NCI-H2196 treated with DMSO at 0.1 percent for 48 hours (cell line): Measurements from ENCODE around the gene WDR82.

ENCODE experiments used
- DNase-seq: peaks from one replicate; lab custom pipeline; 2025; ENCODE audit not compliant: unreplicated experiment; lab: John Stamatoyannopoulos, UW

WDR82 gene

DNA sequence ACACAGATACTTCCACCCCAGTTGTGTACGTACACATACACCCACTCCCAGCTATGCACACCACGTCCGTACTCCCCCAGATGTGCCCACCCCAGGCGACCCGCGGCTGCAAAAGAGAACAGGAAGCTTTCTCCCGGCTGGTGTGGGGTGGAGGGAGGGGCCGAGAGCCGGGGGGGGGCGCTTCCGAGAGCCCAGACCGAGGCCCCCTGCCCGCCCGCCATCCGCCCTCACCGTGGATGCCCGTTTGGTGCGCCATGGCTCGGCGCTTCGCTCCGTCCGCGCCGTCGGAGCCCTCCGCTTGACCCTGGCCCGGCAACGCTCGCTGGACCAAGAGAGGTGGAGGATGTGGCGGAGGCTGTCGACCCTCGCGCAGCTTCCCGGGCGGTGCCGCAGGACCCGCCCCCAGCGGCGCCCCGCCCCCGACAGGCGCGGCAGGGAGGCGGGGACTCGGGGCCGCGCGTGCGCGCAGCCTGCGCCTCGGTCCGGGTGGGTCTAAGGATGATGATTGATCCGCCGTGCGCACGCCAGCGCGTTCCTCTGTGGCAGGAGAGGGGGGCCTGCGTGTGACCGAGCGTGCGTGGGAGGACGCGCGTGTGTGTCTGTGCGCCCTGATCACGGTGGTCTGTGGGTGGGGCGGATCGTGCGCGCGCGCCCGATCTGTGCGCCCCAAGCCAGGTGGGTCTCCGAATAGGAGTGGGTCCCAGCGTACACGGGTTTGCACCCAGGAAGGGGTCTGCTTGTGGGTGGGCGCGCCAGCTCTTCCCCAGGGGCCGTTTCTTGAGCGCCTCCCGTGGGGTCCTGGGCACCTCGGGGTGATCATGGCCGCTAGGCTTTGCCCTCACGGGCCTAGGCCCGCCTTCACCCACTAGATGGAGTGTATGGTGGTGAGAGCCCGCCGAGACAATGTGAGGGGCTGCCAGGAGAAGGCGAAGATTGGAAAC is 39.4 kb downstream of the WDR82 start, which contains the start of gene TWF2:
Gene TWF2, minus strand, starts transcription at position 398 of the 941 bp plus-strand sequence. Its CDS starts 142 bp downstream, at position 256.
- DNase-seq = no peak

DNA sequence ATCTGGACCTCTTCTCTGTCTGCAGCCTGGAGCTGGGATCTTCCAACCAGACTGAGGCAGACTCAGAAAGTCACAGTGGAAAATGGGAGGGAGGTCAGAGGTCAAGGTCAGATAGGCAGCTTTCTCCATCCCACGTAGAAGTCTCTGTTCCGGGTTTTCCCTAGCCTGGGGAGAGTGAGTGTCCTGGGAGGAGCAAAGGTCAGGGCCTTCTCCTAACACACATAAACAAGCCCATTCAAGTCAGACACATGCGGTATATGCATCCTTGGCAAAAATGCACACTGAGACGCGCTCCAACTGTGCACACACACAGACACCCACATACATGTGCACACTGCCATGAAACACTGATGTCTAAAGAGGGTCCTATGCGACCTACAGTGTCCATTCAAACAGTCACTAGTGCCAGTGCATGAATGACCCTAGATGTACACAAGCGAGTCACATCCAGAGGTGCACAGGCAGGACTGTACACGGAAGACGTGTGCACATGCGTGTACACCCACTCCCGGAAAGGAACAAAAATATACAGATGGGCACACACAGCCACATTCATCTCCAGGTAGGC is 40.2 kb downstream of the WDR82 start:
- DNase-seq = no peak

DNA sequence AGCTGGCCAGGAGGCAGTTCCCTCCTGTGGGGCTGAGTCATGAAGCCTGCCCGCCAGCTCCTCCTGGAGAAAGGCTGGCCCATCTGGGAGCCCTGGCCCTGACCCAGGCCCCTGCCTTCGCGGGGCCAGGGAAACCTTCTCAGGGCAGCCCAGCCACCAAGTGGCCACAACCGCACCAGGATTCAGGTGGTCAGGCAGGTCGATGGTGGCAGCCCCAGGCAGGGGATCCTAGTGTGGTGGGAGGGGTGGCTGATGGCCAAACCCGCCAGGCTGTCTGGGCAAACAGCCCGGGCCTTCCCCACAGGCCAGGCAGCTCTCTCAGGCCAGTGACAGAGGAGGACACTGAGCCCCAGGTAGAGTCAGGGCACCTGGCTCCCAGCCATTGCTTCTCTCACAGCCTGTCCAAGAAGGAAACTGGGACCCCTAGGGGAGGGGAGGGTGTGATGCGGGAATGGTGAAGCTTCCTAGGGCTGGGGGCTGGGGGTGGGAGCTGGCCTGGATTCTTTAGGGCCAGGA is 40.7 kb downstream of the WDR82 start:
- DNase-seq = peak; percentile 72

DNA sequence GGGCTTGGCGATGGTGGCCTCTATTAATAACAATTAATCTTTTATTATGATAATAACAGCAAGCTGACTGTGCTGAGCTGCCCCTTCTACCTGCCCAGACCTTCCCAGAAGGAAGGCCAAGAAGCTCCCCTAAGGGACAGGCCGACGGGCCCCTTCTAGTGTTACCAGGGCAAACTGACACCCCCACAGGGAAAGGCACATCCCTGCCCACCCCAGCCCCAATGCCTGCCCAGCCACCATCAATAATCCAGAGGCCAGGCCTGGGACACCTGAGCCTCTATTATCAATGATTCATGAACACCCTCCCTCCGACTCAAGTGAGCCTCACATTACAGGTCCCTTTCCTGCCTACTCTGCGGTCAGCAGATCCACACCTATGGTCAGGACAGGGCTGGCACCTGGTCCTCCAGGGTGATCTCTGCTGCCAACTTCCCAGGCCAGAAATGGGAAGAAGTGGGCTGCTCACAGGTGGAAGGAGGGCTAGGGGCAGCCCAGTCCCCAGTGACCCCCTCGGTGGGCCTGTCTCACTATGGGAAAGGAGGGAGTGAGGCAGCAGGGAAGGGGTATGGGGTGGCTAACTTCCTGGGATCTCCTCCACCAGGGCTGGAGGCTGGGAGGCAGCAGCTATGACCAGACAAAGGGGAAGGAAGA is 41.3 kb downstream of the WDR82 start:
- no peak for DNase-seq

DNA sequence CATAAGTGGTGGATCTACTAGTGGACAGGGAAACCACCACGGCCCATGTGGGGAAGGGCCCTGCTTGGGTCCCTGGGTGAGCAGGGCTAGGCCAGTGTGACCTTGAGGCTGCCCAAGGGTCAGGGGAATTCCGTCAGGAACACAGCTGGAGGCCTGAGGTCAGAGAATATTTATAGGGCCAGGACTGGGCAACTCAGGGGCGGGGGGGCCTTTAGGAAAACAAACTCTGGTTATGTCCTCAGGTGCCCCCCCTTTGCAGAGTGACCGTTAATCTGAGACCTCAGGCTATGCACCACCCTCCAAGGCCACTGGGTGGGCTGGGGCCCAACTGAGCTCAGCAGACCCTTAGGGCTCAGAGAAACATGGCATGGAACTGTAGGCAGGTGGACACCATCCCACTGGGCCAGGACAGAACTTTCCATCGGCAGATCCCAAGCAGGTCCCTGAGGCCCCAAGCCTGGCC is 42.0 kb downstream of the WDR82 start:
- DNase-seq = no peak

DNA sequence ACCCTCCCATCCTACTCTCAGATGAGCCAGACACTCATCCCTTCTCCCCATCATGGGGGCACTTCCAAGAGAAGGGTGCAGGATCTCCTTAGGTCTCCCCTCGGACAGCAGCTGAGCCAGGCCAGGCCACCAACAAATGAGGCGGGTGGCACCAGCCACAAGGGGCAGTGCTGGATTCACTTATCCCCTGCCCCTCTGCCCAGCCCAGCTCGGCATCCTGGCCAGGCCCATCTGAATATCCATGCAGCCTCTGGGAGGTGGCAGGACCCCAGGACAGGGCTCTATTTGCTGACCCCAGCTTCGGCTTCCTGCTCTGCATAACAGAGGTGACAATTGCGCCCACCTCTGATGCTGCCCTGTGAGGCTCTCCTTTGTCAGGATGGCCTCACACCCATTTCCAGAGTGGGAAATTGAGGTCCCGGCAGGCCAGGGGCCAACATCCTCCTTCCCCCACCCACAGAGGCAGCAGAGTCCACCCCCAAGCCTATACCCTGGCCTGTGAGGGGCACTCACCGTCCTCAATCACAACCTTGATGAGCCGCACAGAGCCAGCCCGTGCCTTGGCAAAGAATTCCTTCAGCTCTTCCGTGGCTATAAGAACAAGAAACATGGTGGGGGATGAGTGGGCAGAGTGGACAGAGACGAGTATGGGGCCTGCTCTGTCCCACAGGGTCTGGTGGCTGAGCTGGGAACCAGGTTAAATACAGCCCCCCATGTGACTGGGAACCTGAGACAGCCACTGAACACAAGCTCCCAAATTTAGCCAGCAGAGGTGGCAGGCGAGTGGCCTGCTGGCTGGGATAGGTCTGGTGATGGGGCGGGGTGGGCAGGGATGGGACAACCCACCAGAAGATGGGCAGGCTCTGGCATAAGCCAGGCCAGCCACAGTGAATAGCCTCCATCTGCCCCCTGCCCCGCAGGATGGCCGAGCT is 43.7 kb downstream of the WDR82 start:
- DNase-seq = no peak

DNA sequence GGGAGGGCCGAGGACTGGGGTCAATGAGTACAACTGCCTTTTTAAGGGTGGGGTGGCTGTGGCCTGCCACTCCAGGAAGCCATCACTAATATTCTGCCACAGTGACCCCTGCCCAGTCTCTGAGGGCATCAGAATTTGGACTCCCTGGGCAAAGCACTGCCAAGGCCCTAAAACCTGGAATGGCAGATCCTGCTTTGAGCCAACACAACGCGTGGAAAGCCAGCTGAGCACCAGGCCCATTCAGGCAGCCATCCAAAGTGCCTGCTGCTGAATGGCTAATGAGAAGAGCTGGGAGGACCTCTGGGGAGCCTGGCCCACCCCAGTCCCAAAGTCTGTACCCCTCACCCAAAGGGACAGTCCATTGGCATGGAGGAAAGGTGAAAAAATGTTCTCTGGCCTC is 44.5 kb downstream of the WDR82 start:
- no peak for DNase-seq

DNA sequence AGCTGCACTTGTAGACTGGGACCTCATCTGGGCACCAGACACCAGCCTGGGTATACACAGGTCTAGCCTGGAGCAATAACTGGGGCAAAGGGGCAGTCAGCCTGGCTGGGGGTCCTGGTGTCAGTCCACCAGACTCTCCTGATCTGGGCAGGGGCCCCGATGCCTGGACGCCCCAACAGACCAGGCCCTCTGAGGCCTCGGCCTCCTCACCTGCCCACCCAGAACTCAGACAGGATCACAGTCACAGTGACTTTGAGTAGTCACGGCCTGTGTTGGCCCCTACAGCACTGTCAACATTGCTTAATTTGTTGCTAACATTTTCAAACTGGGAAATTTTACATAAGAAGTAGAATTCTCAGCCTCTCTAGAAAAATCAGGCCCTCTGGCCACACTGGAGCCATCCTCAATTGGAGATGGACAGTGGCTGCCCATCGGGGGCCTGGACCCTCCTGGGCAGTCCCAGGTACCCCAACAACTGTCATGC is 45.3 kb downstream of the WDR82 start:
- DNase-seq = no peak

DNA sequence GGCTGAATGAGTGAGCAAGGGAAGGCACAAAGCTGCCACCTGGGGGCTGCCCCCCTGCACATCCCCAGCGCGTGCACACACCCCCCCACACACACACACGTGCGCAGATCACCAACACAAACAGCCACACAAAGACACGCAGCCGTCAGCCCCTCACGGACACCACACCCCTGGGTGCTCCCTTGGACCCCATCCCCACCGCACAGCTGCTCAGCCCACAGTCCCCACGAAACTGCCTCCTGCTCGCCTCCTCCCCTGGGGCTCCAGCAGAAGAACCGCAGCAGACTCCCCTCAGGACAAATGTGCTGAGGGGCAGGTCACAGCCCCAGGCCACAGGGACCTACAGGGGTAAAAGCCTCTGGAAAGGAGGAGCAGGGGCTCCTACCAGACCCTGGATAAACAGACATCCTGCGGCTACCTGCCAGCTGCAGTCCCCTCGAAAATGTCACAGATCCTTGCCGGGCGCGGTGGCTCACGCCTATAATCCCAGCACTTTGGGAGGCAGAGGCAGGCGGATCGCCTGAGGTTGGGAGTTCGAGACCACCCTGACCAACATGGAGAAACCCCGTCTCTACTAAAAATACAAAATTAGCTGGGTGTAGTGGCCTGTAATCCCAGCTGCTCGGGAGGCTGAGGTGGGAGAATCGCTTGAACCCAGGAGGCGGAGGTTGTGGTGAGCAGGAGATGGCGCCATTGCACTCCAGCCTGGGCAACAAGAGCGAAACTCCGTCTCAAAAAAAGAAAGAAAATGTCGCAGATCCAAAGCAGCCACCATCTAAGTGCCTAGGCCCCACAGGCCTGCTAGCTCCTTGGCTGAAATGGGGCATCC is 46.0 kb downstream of the WDR82 start:
- no peak for DNase-seq

DNA sequence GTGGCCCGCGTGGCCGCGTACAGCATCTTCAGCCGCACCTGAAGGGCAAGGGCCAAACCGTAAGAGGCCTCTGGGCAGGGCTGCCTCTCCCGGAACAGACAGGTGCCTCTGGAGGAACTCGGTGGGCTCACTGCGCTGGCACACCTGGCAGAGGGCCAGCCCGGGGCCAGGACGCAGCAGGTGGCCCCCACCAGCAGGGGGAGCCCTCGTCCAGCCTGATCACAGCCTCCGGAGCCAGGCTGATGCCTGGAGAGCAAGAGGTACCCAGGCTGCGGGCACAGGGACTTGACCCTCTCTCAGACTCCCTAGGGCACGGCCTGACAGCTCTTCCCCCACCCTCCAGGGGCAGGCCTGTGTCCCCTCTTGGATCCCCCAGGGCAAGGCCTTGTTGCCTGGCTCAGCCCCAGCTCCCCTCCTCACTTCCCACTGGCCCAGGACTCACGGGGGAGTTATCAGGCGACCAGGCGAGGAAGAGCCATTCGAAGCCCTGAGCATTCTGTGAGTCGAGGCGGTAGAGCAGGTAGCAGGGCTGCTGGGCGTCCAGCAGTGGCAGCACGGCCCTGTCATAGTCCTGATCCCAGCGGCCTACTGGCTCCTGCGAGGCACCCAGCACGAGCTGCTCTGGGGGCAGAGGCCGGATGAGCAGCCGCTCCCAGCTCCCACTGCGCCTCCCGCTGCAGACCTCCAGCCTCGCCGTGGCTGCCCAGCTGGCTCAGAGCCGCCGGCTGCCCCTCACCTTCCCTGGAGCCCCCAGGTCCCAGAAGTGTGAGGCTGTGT is 46.8 kb downstream of the WDR82 start:
- no peak for DNase-seq

DNA sequence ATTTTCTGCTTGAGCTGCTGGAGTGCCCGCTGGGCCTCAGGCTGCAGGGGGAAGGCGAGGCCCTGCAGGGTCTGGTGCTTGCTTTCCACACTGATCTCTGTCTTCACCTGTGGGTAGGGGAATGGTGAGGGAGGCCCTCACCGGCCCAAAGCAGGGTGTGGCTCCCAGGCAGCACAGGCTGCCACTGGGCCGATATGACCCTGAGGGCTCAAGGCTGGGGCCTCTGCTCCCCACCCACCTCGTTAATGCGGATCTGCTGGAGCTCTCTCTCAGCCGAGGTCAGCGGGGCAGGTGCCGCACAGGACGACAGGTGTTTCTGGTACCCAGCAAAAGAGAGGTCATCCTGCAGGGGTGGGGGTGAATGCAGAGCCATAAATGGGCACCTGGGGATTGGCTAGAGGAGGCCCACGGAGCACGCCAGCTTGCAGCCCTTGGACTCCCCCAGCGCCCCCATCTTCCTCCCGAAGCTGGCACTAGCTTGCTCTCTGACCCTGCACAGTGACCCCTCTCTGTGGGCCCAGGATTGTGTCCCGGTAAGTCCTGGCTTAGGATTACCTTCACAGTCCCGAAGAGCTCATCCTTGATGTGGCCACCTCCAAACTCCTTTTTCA is 47.5 kb downstream of the WDR82 start:
- DNase-seq = no peak

DNA sequence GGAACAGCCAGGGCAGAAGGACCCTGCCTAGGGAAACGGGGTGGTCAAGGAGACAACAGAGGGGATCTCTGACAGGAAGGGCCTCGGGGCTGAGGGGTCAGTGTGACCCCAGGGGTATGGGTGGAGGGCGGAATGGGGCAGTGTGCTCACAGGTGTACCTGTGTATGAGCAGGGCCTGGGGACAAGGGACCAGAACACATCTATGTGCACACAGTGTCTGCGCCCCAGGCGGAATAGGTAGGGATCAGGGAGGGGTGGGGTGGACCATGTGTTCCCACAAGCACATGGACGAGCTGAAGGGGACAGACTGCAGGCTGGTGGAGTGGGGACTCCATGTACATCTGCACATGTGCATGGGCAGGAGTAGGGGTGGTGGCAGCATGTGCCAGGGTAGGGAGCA is 48.0 kb downstream of the WDR82 start:
- DNase-seq = no peak

DNA sequence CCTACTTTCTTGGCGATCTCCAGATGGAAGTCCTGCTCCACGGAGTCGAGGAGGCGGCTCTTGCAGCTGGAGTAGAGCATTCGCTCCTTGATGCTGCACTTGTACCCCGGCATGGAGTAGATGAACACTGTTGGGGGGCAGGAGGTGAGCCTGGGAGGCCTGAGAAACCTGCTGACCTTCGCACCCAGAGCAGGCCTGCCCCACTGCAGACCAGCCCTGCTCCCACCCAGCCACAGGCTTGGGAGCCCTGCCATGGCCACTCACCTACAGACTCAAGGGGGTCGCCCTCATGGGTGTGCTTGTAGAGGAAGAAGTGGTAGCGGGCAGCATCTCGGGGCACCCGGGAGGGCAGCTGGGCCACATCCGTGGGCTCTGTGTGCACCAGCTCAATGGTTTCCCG is 48.8 kb downstream of the WDR82 start:
- no peak for DNase-seq

DNA sequence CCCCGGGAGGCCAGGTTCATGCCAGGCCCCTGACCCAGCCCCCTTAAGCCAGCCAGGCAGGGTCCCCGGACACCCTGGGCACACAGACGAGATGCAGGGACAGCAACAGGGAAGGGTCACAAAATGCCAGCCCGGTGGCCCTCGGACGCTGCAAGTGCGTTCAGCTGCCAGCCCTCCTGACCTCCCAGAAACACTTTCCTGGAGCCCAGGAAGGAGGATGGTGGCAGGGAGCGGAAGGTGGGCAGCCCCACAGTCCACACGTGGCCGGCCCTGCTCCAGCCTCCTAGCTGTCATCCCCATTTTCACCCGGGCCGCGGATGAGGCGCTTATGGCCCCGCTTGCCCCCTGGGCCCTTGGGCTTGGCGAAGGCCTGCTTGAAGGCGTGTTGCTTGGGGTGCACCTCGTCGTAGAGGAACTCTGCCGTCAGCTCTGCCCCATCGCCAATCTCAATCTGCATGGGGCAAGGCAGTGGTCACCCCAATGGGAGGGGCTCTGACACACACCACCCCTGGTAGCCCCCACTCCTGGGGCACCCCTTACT is 49.6 kb downstream of the WDR82 start:
- DNase-seq = no peak

DNA sequence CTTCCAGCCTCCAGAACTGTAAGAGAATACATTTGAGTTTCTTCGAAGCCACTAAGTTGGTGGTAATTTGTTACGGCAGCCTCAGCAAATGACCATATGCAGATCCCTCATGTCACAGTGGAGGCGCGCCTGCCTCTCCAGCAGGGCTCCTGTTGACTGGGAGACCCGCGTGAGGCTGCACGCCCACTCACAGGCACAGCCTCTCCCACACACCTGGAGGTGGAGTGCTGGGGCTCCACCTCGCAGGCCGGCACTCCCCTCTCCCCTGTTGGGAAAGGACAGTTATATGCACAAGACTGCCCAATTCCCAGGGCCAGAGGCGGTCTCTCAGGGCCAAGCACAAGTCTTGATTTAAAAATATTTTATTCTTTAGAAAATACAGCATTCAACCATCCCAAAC is 50.2 kb downstream of the WDR82 start:
- no peak for DNase-seq

DNA sequence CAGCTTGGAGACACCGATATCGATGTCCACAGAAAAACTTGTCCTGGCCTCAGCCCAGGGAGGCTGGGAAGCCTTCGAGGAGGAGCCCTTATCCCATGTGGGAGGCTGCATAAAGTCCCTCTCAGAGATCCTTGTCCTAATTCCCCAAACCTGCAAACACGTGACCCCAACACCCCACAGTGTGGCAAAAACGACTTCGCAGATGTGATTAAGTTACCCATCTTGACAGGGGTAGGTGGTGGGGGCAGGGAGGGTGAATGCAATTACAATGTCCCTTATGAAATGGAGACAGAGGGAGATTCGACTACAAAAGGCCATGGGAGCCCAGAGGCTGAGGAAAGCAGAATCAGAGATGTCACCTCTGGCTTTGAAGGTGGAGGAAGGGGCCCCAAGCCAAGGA is 50.7 kb downstream of the WDR82 start:
- DNase-seq = no peak

DNA sequence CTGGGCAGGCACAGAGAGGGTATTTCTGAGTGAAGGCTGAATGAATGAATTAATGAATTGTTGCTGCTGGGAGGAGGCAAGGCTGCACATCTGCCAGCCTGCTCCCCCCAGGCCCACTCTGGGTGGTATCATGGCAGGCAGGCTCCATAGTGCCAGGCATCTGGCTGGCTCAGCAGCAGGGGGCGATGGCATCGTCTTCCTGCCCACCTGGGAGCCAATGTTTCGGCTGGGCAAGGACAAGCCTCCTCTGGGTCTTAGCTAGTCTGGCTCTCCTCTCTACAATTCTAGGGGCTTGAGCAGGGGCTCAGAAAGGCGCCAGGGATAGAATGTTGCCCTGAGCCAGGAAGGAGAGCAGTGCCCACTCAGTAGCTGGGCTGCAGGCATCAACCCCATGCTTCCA is 51.3 kb downstream of the WDR82 start:
- no peak for DNase-seq

DNA sequence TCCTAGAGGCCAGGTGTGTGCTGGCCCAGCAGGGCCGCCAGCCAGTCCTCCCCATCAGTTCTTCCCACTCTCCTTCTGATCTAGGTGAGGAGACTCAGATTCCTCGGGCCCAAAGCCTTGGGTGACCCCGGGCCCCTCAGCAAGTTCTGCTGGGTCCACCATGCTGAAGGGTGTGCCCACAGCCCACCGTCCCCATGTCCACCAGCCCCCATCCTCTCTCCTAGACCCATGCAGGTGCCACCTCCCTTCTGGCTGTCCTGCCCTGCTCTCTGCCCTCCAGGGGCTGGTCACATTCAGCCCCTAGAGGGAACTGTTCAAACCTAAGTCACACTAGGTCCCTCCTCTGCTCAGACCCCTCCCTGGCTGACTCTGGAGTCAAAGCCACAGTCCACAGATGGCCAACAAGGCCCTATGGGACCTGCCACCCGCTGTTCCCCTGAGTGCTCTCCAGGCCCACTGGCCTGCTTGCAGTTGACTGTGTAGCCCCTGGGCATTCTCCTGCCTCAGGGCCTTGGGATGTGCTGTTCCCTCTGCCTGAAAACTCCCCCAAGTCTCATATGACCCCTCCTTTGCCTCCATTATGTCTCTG is 52.1 kb downstream of the WDR82 start:
- DNase-seq = no peak
